Measurements from ENCODE around the gene HAUS7.

GRCh38 chrX:153499341-153499740, 29.0 kb upstream of the HAUS7 start:
- no peak for TF ChIP-seq POLR2AphosphoS5 (IDR thresholded peaks at IDR 0.05; ENCODE audit: low read depth, low read length)
- no peak for TF ChIP-seq POLR2A (IDR thresholded peaks at IDR 0.05; ENCODE audit: low read depth, low read length)
- no peak for TF ChIP-seq TAF1 (IDR thresholded peaks at IDR 0.05; ENCODE audit: borderline replicate concordance, low read depth, low read length)
